H1 (cell line): Measurements from ENCODE around the gene TUBB4B. TPM values are rescaled to one million over a fixed set of nuclear protein-coding genes. Genes with fewer than 3 reads are reported as not detected.

Experiments used
- BRCA1 ChIP-seq: IDR thresholded peaks from 2 replicates; pipeline ENCODE4 v1.6.1; 2012; ENCODE audit warnings: low read depth, low read length, improper control_type of control experiment
- CBX5 ChIP-seq: fragments of 300-800, 300-1000 bp; sonication (generic); IDR thresholded peaks from 2 replicates; pipeline ENCODE4 v1.7.1; 2016; ENCODE audit warnings: antibody characterized with exemption, low read length, low read depth
- KDM4A ChIP-seq: IDR thresholded peaks from one replicate; pipeline ENCODE4 v1.7.1; 2012; ENCODE audit warnings: low read depth, mild to moderate bottlenecking, moderate library complexity, low read length, inconsistent platforms; ENCODE audit not compliant: severe bottlenecking
- PHF8 ChIP-seq: fragments of 200-600 bp; sonication (generic); conservative IDR thresholded peaks from 2 replicates; pipeline ENCODE4 v1.7.1; 2012; ENCODE audit warnings: low read depth, mild to moderate bottlenecking, inconsistent platforms, low read length, moderate library complexity
- SAP30 ChIP-seq: fragments of 300-600 bp; sonication (generic); IDR thresholded peaks from 2 replicates; pipeline ENCODE4 v1.7.1; 2012; ENCODE audit warnings: low read length, moderate library complexity, mild to moderate bottlenecking, inconsistent platforms; ENCODE audit not compliant: insufficient read depth, insufficient replicate concordance
- SIRT6 ChIP-seq: IDR thresholded peaks from one replicate; pipeline ENCODE4 v1.7.1; 2012; ENCODE audit warnings: low read length, inconsistent platforms
- SIX5 ChIP-seq: IDR thresholded peaks from 2 replicates; pipeline ENCODE4 v1.6.1; 2011; ENCODE audit warnings: mild to moderate bottlenecking, low read depth, low read length
- SRF ChIP-seq: IDR thresholded peaks from 2 replicates; pipeline ENCODE4 v1.6.1; 2011; ENCODE audit warnings: mild to moderate bottlenecking, low read depth, low read length, moderate library complexity
- TAF7 ChIP-seq: optimal IDR thresholded peaks from 2 replicates; pipeline ENCODE3; 2011; ENCODE audit warnings: low read depth, mild to moderate bottlenecking, inconsistent platforms, low read length, moderate library complexity, borderline replicate concordance
- YY1 ChIP-seq: IDR thresholded peaks from 2 replicates; pipeline ENCODE4 v1.6.1; 2011; ENCODE audit warnings: low read depth, mild to moderate bottlenecking, low read length
- polyA plus RNA-seq, 7 experiments: library from polyadenylated mRNA; depleted of rRNA in 3 of 7; stranded (reverse) in 5 of 7; unstranded in 2 of 7; fragments of >200 nt in 5 of 7; fragments of 200-250 nt in 2 of 7; gene quantifications; 1 replicate in 5 of 7; 2 replicates in 1 of 7; 4 replicates in 1 of 7; pipeline versions ENCODE4 v1.2.1 to v1.2.3, GENCODE V29; 2011 to 2013; ENCODE audit warnings: missing spikeins in 2 of 7, mixed read lengths in 2 of 7
- total RNA-seq: library from RNA; stranded (reverse); fragmentation: NEBNext Ultra II Directional; extraction: Animal tissue kit (Norgen Biotek cat#: 25700); gene quantifications from 2 replicates; pipeline ENCODE4 v1.2.1, GENCODE V29; 2021
- TF ChIP-seq, protein P1 (sequence below): fragments of 300-600 bp; sonication (generic); IDR thresholded peaks from 2 replicates; pipeline ENCODE4 v1.7.1; 2012; ENCODE audit warnings: low read length, moderate library complexity, mild to moderate bottlenecking, inconsistent platforms; ENCODE audit not compliant: insufficient replicate concordance

TUBB4B gene
- total and polyA plus RNA-seq, 2 of the 8 experiments (the other 6 are each of a cell fraction or from before 2014, with no cell fraction given): 280 to 307 TPM

DNA sequence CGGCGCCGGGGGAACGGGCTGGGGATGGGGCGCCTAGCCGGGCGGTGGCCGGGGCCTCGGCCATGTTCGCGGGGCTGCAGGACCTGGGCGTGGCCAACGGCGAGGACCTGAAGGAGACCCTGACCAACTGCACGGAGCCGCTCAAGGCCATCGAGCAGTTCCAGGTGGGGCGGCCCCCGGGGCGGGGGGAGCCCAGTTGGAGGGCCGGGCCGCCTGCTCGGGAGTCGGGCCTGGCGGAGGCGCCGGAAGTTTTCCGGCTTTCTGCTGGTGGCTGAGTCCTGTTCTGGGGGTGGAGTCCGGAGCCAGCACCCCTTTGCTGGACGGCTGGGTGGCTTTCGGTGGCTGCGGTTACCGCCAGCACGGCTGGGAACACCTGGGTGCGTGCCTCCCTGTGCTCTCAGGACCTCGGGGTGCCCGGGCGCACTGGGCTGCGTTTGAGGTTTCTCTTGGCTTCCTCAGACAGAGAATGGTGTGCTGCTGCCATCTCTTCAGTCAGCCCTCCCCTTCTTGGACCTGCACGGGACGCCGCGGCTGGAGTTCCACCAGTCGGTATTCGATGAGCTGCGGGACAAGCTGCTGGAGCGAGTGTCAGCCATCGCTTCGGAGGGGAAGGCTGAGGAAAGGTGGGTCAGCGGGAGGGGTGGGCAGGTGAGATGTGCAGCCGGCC lies 14.5 kb downstream of the TUBB4B start (continued):
- TF ChIP-seq SIRT6: no peak
- TF ChIP-seq TAF7: no peak
- TF ChIP-seq SAP30: peak; percentile 43
- no peak for TF ChIP-seq SIX5
- 0 out of 2 replicates have a peak, but pooled peaks have one; percentile 66 for TF ChIP-seq YY1
- no peak for TF ChIP-seq BRCA1
- no peak for TF ChIP-seq SRF
- TF ChIP-seq KDM4A: peak; percentile 84
- no peak; the same call in 1 of the 2 replicates for TF ChIP-seq PHF8
- TF ChIP-seq, protein P1, sequence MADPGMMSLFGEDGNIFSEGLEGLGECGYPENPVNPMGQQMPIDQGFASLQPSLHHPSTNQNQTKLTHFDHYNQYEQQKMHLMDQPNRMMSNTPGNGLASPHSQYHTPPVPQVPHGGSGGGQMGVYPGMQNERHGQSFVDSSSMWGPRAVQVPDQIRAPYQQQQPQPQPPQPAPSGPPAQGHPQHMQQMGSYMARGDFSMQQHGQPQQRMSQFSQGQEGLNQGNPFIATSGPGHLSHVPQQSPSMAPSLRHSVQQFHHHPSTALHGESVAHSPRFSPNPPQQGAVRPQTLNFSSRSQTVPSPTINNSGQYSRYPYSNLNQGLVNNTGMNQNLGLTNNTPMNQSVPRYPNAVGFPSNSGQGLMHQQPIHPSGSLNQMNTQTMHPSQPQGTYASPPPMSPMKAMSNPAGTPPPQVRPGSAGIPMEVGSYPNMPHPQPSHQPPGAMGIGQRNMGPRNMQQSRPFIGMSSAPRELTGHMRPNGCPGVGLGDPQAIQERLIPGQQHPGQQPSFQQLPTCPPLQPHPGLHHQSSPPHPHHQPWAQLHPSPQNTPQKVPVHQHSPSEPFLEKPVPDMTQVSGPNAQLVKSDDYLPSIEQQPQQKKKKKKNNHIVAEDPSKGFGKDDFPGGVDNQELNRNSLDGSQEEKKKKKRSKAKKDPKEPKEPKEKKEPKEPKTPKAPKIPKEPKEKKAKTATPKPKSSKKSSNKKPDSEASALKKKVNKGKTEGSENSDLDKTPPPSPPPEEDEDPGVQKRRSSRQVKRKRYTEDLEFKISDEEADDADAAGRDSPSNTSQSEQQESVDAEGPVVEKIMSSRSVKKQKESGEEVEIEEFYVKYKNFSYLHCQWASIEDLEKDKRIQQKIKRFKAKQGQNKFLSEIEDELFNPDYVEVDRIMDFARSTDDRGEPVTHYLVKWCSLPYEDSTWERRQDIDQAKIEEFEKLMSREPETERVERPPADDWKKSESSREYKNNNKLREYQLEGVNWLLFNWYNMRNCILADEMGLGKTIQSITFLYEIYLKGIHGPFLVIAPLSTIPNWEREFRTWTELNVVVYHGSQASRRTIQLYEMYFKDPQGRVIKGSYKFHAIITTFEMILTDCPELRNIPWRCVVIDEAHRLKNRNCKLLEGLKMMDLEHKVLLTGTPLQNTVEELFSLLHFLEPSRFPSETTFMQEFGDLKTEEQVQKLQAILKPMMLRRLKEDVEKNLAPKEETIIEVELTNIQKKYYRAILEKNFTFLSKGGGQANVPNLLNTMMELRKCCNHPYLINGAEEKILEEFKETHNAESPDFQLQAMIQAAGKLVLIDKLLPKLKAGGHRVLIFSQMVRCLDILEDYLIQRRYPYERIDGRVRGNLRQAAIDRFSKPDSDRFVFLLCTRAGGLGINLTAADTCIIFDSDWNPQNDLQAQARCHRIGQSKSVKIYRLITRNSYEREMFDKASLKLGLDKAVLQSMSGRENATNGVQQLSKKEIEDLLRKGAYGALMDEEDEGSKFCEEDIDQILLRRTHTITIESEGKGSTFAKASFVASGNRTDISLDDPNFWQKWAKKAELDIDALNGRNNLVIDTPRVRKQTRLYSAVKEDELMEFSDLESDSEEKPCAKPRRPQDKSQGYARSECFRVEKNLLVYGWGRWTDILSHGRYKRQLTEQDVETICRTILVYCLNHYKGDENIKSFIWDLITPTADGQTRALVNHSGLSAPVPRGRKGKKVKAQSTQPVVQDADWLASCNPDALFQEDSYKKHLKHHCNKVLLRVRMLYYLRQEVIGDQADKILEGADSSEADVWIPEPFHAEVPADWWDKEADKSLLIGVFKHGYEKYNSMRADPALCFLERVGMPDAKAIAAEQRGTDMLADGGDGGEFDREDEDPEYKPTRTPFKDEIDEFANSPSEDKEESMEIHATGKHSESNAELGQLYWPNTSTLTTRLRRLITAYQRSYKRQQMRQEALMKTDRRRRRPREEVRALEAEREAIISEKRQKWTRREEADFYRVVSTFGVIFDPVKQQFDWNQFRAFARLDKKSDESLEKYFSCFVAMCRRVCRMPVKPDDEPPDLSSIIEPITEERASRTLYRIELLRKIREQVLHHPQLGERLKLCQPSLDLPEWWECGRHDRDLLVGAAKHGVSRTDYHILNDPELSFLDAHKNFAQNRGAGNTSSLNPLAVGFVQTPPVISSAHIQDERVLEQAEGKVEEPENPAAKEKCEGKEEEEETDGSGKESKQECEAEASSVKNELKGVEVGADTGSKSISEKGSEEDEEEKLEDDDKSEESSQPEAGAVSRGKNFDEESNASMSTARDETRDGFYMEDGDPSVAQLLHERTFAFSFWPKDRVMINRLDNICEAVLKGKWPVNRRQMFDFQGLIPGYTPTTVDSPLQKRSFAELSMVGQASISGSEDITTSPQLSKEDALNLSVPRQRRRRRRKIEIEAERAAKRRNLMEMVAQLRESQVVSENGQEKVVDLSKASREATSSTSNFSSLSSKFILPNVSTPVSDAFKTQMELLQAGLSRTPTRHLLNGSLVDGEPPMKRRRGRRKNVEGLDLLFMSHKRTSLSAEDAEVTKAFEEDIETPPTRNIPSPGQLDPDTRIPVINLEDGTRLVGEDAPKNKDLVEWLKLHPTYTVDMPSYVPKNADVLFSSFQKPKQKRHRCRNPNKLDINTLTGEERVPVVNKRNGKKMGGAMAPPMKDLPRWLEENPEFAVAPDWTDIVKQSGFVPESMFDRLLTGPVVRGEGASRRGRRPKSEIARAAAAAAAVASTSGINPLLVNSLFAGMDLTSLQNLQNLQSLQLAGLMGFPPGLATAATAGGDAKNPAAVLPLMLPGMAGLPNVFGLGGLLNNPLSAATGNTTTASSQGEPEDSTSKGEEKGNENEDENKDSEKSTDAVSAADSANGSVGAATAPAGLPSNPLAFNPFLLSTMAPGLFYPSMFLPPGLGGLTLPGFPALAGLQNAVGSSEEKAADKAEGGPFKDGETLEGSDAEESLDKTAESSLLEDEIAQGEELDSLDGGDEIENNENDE: no peak
- no peak for TF ChIP-seq CBX5
